GM18861 (cell line): Measurements from ENCODE around the gene RNASEH1.
"Not testable (repeated sequence)": the region's sequence is repeated elsewhere in the genome, so short reads cannot be mapped to it uniquely, and the experiment has no call there.

Experiments
- ATAC-seq: cut with Tn5 transposase; IDR thresholded peaks from one replicate; pipeline ENCODE4 v1.9.1; 2021; ENCODE audit not compliant: unreplicated experiment

The RNASEH1 gene

DNA sequence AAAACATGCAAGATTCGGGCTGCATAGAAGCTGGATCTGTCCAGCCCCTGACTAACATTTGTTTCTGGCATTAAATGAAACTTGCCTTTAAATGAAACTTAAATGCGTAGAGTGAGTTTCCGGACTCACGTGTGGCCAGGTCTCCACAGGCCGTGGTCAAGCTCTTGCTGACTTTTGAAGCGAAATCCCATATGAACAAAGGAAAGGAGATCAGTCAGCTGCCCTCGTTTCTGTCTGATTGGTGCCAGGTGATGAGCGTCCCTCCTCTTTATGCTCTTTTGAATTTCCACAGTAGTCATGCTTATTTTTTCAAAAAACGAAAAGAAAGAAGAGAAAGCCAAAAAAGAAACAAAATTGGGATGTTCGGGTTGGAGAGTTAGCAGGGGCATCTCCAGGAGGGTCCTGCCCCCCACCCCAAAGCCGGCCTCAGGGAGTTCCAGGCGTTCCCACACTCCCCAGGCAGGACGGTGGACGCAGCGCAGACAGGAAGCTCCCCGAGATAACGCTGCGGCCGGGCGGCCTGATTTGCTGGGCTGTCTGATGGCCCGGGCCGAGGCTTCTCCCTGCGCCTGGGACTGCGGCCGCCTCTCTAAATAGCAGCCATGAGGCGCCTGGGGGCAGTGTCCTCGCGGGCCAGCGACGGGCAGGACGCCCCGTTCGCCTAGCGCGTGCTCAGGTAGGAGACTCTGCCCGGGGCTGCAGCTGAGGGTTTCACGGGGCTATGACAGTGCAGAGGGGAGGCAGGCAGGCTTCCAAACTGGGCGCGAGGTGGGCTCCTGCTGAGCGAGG, 36.6 kb upstream of the RNASEH1 start, which contains the start of gene COLEC11:
COLEC11 (plus strand) TSS at position 620 of the 789 bp plus-strand sequence. CDS start 9,229 bp downstream, outside the sequence.
- ATAC-seq, result no peak

- no peak for ATAC-seq
Observed at GRCh38 chr2:3589086-3589485, 31.0 kb upstream of the RNASEH1 start.

GRCh38 chr2:3588084-3588483, 30.0 kb upstream of the RNASEH1 start:
- no peak for ATAC-seq

- ATAC-seq, result no peak
Observed at GRCh38 chr2:3587432-3587831, 29.3 kb upstream of the RNASEH1 start.

DNA sequence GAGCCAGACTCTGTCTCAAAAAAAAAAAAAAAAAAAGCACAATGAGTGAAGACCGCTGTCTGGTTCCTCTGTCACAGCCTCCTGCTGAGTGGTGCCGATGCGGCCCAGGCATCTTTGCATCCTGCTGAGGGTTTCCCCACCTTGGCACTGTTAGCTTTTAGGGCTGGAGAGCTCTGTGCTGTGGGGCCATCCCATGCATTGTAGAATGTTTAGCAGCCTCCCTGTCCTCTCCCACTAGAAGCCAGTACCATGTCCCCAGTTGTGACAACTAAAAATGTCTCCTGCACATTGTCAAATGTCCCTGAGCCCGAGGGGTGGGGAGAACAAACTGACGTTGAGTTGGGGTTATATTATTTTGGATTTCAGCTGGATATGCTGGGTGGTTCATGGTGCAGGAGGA, 28.9 kb upstream of the RNASEH1 start:
- no peak for ATAC-seq

GRCh38 chr2:3586220-3586619, 28.1 kb upstream of the RNASEH1 start:
- no peak for ATAC-seq

DNA sequence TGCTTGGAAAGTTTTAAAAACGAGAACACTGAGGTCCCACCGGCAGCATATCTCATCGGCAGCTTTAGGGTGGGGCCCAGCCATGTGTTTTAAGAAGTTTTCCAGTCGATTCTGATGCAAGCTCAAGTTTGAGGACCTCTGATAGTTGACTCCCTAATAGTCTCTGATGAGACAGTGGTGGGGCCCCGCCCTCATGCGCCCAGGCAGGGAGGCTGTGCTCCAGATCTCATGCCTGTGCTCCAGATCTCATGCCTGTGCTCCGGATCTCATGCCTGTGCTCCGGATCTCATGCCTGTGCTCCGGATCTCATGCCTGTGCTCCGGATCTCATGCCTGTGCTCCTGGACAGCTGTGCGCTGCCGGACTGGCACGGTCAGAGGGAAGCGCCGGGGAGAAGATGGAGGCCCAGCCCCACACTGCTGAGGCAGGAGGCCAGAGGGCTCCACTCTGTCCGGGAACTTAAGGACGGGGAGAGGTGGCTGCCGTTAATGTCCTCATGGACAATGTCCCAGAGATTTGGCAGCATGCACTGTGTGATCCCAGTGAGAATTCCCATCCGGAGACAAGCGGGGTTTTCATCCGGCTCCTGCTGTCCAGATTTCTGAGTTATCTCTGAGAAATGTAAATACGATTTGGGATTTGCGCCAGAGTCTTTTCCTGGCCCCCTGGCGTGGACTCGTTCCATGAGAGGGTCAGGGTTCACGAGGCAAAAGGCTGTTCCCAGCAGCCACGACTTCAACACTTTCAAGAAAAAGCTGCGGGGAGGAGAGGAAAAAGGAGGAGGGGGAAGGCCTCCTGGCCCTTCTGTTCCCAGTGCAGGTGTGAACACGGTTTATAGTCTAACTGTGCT, 27.4 kb upstream of the RNASEH1 start:
- no peak for ATAC-seq

DNA sequence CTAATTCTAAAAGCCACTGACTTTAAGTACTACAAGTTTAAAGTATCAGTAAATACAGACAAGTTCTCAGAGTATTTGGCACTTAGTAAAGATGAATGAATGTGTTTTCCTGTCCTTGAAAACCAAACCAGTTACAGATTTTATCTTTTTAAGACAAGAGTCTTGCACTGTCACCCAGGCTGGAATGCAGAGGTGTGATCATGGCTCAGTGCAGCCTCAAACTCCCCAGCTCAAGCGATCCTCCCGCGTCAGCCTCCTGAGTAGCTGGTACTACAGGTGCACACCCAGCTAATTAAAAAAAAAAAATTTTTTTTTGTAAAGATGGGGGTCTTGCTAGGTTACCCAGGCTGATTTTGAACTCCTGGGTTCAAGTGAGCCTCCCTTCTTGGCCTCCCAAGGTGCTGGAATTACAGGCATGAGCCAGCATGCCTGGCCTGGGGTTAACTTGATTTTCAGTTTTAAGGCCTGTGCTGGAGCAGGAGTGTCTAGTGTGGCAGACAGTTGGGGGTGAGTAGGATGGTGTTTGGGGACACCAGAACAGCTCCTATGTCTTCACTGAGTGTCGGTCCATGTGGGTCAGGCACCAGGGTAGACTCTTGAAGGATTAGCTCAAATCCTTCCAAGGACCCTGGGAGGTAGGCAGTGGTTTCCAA, 26.6 kb upstream of the RNASEH1 start:
- ATAC-seq, result no peak

- no peak for ATAC-seq
Observed at GRCh38 chr2:3584076-3584475, 25.9 kb upstream of the RNASEH1 start.

- no peak for ATAC-seq
Observed at GRCh38 chr2:3581367-3582262, 23.5 kb upstream of the RNASEH1 start.

DNA sequence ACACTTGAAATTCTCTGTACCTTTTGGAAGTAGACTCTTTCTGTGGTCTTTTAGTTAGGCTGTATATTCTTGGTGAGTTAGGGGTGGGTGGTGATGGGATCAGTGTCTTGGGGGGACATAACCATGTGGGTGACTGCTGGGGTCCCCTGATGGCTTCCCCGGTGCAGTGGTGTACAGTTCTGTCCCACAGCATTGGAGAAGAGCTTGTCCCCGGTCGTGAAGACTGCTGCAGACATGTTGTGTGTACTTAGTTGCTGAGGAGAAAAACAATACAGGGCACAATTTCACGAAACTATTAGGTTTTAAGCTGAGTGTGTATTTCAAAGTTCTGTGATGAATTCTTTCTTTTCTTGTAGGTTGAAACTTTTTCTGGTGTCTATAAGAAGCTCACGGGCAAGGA, 22.3 kb upstream of the RNASEH1 start:
- no peak for ATAC-seq

DNA sequence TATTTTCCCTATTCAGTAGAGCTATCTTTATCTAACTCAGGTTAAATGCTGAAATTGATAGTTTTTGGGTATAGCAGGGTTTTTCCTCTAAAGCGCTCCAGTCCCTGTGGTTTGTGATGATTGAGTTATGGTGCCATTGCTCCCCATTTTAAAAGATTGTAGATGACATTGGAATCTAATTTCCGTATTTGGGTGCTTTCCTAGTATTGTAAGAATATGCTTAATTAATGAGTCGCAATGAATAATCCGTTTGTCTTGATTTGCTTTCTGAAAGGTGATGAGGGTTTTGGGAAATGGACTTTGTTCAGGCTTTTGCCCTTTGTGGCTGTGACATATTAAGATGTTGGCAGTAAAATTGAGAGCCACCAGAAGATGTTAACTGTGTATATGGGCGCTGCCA, 20.9 kb upstream of the RNASEH1 start:
- ATAC-seq, result no peak

DNA sequence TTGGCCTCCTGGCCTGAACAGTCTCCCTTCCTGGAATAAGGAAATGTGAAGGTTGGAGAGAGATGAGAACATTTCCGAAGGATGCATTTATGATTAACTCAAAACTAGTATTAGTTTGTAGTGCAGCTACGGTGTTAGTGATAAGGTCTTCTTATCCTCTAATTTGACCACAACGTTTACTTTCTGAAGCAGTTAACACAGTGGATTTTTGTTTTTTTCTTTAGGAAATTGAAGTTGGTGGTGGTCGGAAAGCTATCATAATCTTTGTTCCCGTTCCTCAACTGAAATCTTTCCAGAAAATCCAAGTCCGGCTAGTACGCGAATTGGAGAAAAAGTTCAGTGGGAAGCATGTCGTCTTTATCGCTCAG, 18.1 kb upstream of the RNASEH1 start:
- not testable (repeated sequence) for ATAC-seq

GRCh38 chr2:3575534-3576262, 17.6 kb upstream of the RNASEH1 start:
- ATAC-seq, result peak; percentile 6

- no peak for ATAC-seq
Observed at GRCh38 chr2:3574155-3574554, 16.0 kb upstream of the RNASEH1 start.

- ATAC-seq, result no peak
Observed at GRCh38 chr2:3572620-3573019, 14.5 kb upstream of the RNASEH1 start.

DNA sequence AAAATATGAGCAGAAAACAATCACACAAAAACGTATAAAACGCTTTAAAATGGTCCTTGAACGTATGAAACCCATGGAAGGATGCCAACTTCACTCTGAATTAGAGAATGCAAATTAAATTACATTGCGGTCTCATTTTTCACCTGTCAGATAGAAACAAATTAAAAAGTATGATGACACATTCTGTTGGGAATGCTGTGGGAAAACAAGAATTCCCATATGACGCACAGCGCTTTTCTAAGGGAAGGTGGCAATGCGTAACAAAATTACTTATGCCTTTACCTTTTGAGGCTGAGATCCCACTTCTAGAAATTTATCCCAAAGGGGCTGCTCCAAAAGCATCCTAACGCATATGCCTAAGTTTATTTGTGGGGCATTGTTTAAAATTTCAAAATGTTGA, 13.2 kb upstream of the RNASEH1 start:
- ATAC-seq, result no peak

DNA sequence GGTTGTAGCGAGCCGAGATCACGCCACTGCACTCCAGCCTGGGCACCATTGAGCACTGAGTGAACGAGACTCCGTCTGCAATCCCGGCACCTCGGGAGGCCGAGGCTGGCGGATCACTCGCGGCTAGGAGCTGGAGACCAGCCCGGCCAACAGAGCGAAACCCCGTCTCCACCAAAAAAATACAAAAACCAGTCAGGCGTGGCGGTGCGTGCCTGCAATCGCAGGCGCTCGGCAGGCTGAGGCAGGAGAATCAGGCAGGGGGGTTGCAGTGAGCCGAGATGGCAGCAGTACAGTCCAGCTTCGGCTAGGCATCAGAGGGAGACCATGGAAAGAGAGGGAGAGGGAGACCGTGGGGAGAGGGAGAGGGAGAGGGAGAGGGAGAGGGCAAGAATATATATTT, 11.5 kb upstream of the RNASEH1 start:
- not testable (repeated sequence) for ATAC-seq

- no peak for ATAC-seq
Observed at GRCh38 chr2:3566806-3567205, 8.7 kb upstream of the RNASEH1 start.

DNA sequence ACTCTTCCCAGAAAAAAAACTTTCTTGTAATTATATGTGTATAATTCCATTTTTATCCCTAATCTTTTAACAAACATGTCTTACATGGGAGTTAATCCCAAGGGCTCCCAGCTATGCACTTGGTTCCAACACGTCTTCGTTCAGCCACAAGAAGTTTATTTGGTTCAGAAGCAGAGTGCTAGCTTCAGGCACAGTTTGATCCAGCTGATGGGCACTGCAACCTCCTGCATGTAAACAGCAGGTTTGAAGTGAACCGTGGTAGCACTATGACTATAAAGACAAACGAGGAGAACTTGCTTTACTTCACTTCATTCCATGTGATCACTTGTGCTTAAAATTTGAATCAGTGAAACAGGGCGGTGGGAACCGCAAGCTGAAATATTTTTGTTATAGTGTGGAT, 7.0 kb upstream of the RNASEH1 start:
- no peak for ATAC-seq
